Duodenal mucosa (tissue), 2 donors: ENCODE data around the gene SPDYE4.
A peak's percentile ranks its signal among the peaks of the same experiment; 100 is the strongest.

Experiments used
- H3K27ac ChIP-seq: one replicate; pipeline ENCODE4 v1.7.0; 2013; ENCODE audit warnings: low read depth, low read length
- H3K27me3 ChIP-seq, 2 donors: one replicate each; pipeline ENCODE4 v1.7.0; 2013; ENCODE audit warnings: low read length in 2 of 2, control low read depth in 1 of 2; ENCODE audit not compliant: insufficient read depth in 2 of 2, control insufficient read depth in 1 of 2
- H3K36me3 ChIP-seq, 2 donors: one replicate each; pipeline ENCODE4 v1.7.0; 2013; ENCODE audit warnings: low read length in 2 of 2, control low read depth in 1 of 2; ENCODE audit not compliant: insufficient read depth in 2 of 2, control insufficient read depth in 1 of 2
- H3K4me1 ChIP-seq, 2 donors: one replicate each; pipeline ENCODE4 v1.7.0; 2013; ENCODE audit warnings: low read length in 2 of 2, control low read depth in 1 of 2; ENCODE audit not compliant: insufficient read depth in 2 of 2, control insufficient read depth in 1 of 2
- H3K4me3 ChIP-seq, 2 donors: one replicate each; pipeline ENCODE4 v1.7.0; 2013; ENCODE audit warnings: low read length in 2 of 2, low read depth in 1 of 2
- H3K9ac ChIP-seq, 2 donors: one replicate each; pipeline ENCODE4 v1.7.0; 2013; ENCODE audit warnings: low read length in 2 of 2, low read depth in 1 of 2
- H3K9me3 ChIP-seq, 2 donors: one replicate each; pipeline ENCODE4 v1.7.0; 2013; ENCODE audit warnings: low read length in 2 of 2, control low read depth in 1 of 2; ENCODE audit not compliant: control insufficient read depth in 1 of 2

Gene SPDYE4

GRCh38 chr17:8785547-8786413 lies 27.4 kb upstream of the SPDYE4 start:
- H3K4me1 ChIP-seq = peaks cover 0 to 7% of the 10 kb centered on the region in 2 donors
- H3K9me3 ChIP-seq = no peaks in the 10 kb centered on the region
- H3K9ac ChIP-seq = no peak overlapping the region
- H3K27ac ChIP-seq = no peak overlapping the region
- H3K4me3 ChIP-seq = peak overlapping the region in 1 of 2 donors; percentile 27
- no peaks in the 10 kb centered on the region for H3K36me3 ChIP-seq
- no peaks in the 10 kb centered on the region for H3K27me3 ChIP-seq

- Histone ChIP-seq H3K27me3 (peaks cover 0 to 5% of the 10 kb centered on the region in 2 donors), H3K4me1 (peaks cover 0 to 7% of the 10 kb centered on the region in 2 donors), H3K9me3 (no peaks in the 10 kb centered on the region), H3K27ac (no peak overlapping the region), H3K9ac (no peak overlapping the region), H3K36me3 (no peaks in the 10 kb centered on the region), H3K4me3 (no peak overlapping the region)
Observed at GRCh38 chr17:8782176-8782575, 23.8 kb upstream of the SPDYE4 start.

DNA sequence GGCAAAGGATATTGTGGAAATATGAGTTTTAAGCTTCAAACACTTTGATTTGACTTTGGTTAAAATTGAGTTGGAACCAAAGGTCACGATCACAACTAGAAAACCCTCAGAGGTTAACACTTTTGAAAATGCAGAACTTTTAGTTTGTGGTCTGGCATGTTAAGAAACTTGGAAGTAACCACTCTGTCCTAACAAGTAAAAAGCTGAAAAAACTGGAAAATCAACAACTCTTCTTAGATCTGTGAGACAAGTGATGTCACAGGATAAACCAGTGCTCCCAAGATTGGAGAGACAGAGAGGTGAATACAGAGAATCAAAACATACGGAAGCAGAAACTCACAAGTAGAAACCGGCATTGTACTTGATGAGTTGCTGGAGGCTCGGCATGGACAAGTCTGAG lies 23.4 kb upstream of the SPDYE4 start:
- Histone ChIP-seq H3K27ac (no peak overlapping the region), H3K9ac (no peak overlapping the region), H3K27me3 (peaks cover 0 to 5% of the 10 kb centered on the region in 2 donors), H3K36me3 (no peaks in the 10 kb centered on the region), H3K4me3 (no peak overlapping the region), H3K9me3 (no peaks in the 10 kb centered on the region), H3K4me1 (peaks cover 0 to 7% of the 10 kb centered on the region in 2 donors)

DNA sequence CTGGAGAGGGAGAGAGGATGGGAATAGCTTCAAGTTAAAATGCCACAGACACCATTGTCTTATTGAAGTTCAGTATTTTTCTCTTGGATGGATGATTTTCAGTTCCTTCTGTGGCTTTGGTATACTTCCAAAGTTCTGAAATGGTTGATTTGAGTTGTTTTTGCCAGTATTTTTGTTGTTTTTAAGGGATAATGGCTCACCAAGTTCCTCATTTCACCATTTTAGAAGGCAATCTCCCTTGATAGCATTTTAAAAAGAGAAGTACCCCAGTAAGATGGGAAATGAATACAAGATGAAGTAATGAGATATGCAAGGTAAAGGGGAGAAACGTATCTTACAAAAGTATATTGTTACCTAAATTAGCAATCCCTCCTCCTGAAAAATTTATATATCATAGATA lies 18.5 kb upstream of the SPDYE4 start:
- no peak overlapping the region for H3K27ac ChIP-seq
- no peak overlapping the region for H3K9ac ChIP-seq
- no peaks in the 10 kb centered on the region for H3K4me1 ChIP-seq

DNA sequence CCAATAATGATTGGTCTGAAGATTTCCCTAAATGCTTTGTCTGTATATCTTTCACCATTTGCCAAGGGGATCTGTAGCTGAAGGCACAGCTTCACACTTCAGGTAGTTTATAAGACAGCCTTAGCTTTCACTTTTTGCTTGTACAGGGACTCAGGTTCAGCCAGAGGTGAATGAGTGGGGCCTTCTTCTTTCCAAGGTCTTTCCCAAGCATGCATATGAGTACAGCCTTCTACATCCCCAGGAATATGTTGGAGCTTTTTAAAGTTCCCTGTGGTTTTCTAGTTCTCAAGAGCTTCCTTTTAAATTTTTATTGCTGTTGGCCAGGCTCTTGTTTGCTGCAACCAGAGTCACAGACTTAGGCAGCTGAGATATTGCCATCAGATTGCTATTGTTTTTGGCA lies 17.9 kb upstream of the SPDYE4 start:
- Histone ChIP-seq H3K27me3 (peaks cover 3 to 5% of the 10 kb centered on the region in 2 donors), H3K4me3 (no peak overlapping the region), H3K9me3 (no peaks in the 10 kb centered on the region), H3K9ac (no peak overlapping the region), H3K4me1 (no peaks in the 10 kb centered on the region), H3K36me3 (no peaks in the 10 kb centered on the region), H3K27ac (no peak overlapping the region)

More for the DNA sequence above, 18.5 kb upstream of the SPDYE4 start:
- Histone ChIP-seq H3K27me3 (peaks cover 3 to 5% of the 10 kb centered on the region in 2 donors), H3K9me3 (no peaks in the 10 kb centered on the region), H3K36me3 (no peaks in the 10 kb centered on the region), H3K4me3 (no peak overlapping the region)

DNA sequence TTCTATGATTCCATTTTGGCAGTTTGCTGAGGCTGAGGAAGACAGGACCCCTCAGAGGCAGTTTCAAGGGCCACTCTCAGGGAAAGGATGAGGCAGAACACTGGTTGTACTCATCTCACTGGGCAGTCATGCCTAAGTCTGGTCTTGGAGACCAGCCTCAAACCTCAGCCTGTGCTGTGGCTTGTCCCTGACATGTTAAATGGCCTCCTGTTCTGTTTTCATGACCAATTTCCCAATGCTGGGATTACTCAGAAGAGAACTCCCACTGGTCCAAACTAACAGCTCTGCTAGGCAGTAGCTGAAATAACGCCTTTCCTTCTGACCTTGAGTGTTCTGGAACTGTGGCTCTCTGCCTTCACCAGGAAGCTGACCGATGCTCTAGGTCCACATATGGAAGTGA lies 8.4 kb upstream of the SPDYE4 start:
- no peaks in the 10 kb centered on the region for H3K36me3 ChIP-seq
- H3K9ac ChIP-seq = no peak overlapping the region
- no peak overlapping the region for H3K4me3 ChIP-seq
- no peaks in the 10 kb centered on the region for H3K9me3 ChIP-seq
- H3K27me3 ChIP-seq = no peaks in the 10 kb centered on the region
- no peaks in the 10 kb centered on the region for H3K4me1 ChIP-seq
- H3K27ac ChIP-seq = no peak overlapping the region

DNA sequence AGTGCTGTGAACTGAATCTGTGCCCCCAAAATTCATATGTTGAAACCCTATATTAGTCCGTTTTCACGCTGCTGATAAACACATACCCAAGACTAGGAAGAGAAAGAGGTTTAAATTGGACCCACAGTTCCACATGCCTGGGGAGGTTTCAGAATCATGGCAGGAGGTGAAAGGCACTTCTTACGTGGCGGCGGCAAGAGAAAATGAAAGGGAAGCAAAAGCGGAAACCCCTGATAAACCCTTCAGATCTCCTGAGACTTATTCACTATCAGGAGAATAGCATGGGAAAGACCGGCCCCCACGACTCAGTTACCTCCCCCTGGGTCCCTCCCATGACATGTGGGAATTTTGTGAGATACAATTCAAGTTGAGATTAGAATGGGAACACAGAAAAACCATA lies 3.7 kb upstream of the SPDYE4 start:
- Histone ChIP-seq H3K4me1 (no peaks in the 10 kb centered on the region), H3K9me3 (no peaks in the 10 kb centered on the region), H3K27ac (no peak overlapping the region), H3K36me3 (no peaks in the 10 kb centered on the region), H3K9ac (no peak overlapping the region), H3K27me3 (peaks cover 0 to 4% of the 10 kb centered on the region in 2 donors), H3K4me3 (no peak overlapping the region)

DNA sequence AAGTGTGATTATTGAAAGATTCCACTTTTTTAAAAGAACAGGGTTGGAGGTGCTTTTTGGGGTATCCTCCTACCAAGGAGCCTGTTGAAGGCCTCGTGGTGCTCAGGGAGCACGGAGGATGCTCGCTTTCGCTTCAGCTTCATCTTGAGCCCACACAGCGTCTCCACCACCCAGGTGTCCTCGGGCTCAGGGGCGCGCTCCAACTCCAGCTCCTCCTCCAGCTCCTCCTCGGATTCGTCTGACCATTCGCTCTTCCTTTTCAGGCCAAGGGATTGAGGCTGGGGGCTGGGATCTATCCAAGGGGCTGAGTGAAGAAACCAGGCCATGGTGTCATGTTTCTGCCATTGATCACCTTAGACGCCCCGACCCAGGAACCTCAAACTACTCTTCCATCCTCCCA lies 1.2 kb downstream of the SPDYE4 start:
- H3K4me1 ChIP-seq = no peaks in the 10 kb centered on the region
- H3K9me3 ChIP-seq = no peaks in the 10 kb centered on the region

GRCh38 chr17:8755590-8756255 lies 2.6 kb downstream of the SPDYE4 start:
- H3K4me1 ChIP-seq = no peaks in the 10 kb centered on the region
- no peak overlapping the region for H3K4me3 ChIP-seq
- no peaks in the 10 kb centered on the region for H3K36me3 ChIP-seq
- H3K9ac ChIP-seq = no peak overlapping the region
- no peak overlapping the region for H3K27ac ChIP-seq
- no peaks in the 10 kb centered on the region for H3K9me3 ChIP-seq
- H3K27me3 ChIP-seq = peaks cover 0 to 4% of the 10 kb centered on the region in 2 donors

More for the DNA sequence above, 1.2 kb downstream of the SPDYE4 start:
- no peak overlapping the region for H3K27ac ChIP-seq
- peaks cover 0 to 4% of the 10 kb centered on the region in 2 donors for H3K27me3 ChIP-seq
- H3K4me3 ChIP-seq = no peak overlapping the region
- H3K9ac ChIP-seq = no peak overlapping the region
- H3K36me3 ChIP-seq = no peaks in the 10 kb centered on the region

GRCh38 chr17:8754890-8755289 lies 3.5 kb downstream of the SPDYE4 start:
- Histone ChIP-seq H3K4me3 (no peak overlapping the region), H3K9ac (no peak overlapping the region), H3K36me3 (no peaks in the 10 kb centered on the region), H3K4me1 (no peaks in the 10 kb centered on the region), H3K27ac (no peak overlapping the region), H3K9me3 (no peaks in the 10 kb centered on the region), H3K27me3 (peaks cover 0 to 4% of the 10 kb centered on the region in 2 donors)
